Lower lobe of right lung (tissue), 2 donors: Measurements from ENCODE around the gene ANKRD11. TPM values are rescaled to one million over a fixed set of nuclear protein-coding genes. Genes with fewer than 3 reads are reported as not detected.

ENCODE experiments used
- ATAC-seq, 2 donors: fragments of 200-7000 bp; cut with Tn5 transposase; one replicate each; pipeline ENCODE4 v1.9.1; 2020 to 2022; ENCODE audit warnings: mild to moderate bottlenecking in 2 of 2, moderate library complexity in 2 of 2
- DNase-seq: peaks from one replicate; pipeline ENCODE4 v3.0.0-alpha.2; 2020
- H3K27ac ChIP-seq: fragments of 200-600 bp; one replicate; pipeline ENCODE4 v1.8.0; 2022
- H3K27me3 ChIP-seq: fragments of 200-600 bp; one replicate; pipeline ENCODE4 v1.8.0; 2022; ENCODE audit warnings: low read depth
- H3K36me3 ChIP-seq: fragments of 200-600 bp; one replicate; pipeline ENCODE4 v1.8.0; 2022; ENCODE audit warnings: mild to moderate bottlenecking
- H3K4me1 ChIP-seq: fragments of 200-600 bp; one replicate; pipeline ENCODE4 v1.8.0; 2022
- H3K4me3 ChIP-seq: fragments of 200-600 bp; one replicate; pipeline ENCODE4 v1.8.0; 2022; ENCODE audit warnings: mild to moderate bottlenecking
- H3K9me3 ChIP-seq: fragments of 200-600 bp; one replicate; pipeline ENCODE4 v1.8.0; 2022
- CTCF ChIP-seq: fragments of 200-600 bp; IDR thresholded peaks from one replicate; pipeline ENCODE4 v1.8.0; 2022; ENCODE audit warnings: antibody characterized with exemption, mild to moderate bottlenecking
- intact Hi-C: fragments of 100-400 bp; cut with DNase I; formaldehyde crosslinking; loops from one replicate; pipeline ENCODE4 v1.11.0; 2022
- total RNA-seq: library from RNA; stranded (reverse); fragmentation: NEBNext Ultra II Directional; extraction: Animal tissue kit (Norgen Biotek cat#: 25700); gene quantifications from one replicate; pipeline ENCODE4 v1.2.1, GENCODE V29; 2021
- donor health status: DM: no; HTN: yes; CAD: no; lungs with severe emphysema.

Gene ANKRD11
- total RNA-seq, 1 donor from 2014 or later, result 127 TPM

GRCh38 chr16:89491238-89491869 is 993 bp upstream of the ANKRD11 start:
- intact Hi-C loops, result no loop called here
- DNase-seq, result no peak

GRCh38 chr16:89489898-89490438 is 393 bp downstream of the ANKRD11 start:
- no peak for ATAC-seq
- Histone ChIP-seq H3K36me3 (no peaks in the 10 kb centered on the region), H3K4me3 (peak overlapping the region; percentile 79), H3K4me1 (peaks cover 55% of the 10 kb centered on the region), H3K9me3 (no peaks in the 10 kb centered on the region), H3K27ac (peak overlapping the region; percentile 97), H3K27me3 (no peaks in the 10 kb centered on the region)
- DNase-seq, result peak; percentile 52
- no peak for TF ChIP-seq CTCF
- intact Hi-C loops, result no loop called here

More at GRCh38 chr16:89491238-89491869, 993 bp upstream of the ANKRD11 start:
- H3K9me3 ChIP-seq, result no peaks in the 10 kb centered on the region
- peak overlapping the region; percentile 97 for H3K27ac ChIP-seq
- H3K27me3 ChIP-seq, result no peaks in the 10 kb centered on the region
- TF ChIP-seq CTCF, result no peak
- H3K36me3 ChIP-seq, result no peaks in the 10 kb centered on the region
- peak overlapping the region; percentile 79 for H3K4me3 ChIP-seq
- H3K4me1 ChIP-seq, result peaks cover 41% of the 10 kb centered on the region
- ATAC-seq, result no peak

- DNase-seq (peak; percentile 91), ATAC-seq (peak; percentile 55 to 80)
- Histone ChIP-seq H3K9me3 (no peaks in the 10 kb centered on the region), H3K27ac (peak overlapping the region; percentile 97), H3K36me3 (no peaks in the 10 kb centered on the region), H3K4me3 (peak overlapping the region; percentile 79), H3K4me1 (peaks cover 62% of the 10 kb centered on the region), H3K27me3 (no peaks in the 10 kb centered on the region)
- TF ChIP-seq CTCF, result peak; percentile 34
- intact Hi-C loops, result no loop called here
Observed at GRCh38 chr16:89489040-89489897, 1.1 kb downstream of the ANKRD11 start.

- DNase-seq (no peak), ATAC-seq (no peak)
- Histone ChIP-seq H3K9me3 (no peaks in the 10 kb centered on the region), H3K4me3 (no peak overlapping the region), H3K27ac (no peak overlapping the region), H3K36me3 (no peaks in the 10 kb centered on the region), H3K27me3 (no peaks in the 10 kb centered on the region), H3K4me1 (peaks cover 82% of the 10 kb centered on the region)
- intact Hi-C loops, result no loop called here
- TF ChIP-seq CTCF, result no peak
Observed at GRCh38 chr16:89485701-89486246, 4.6 kb downstream of the ANKRD11 start.

- ATAC-seq (no peak), DNase-seq (no peak)
- no peak for TF ChIP-seq CTCF
- no peaks in the 10 kb centered on the region for H3K36me3 ChIP-seq
- peaks cover 89% of the 10 kb centered on the region for H3K4me1 ChIP-seq
- H3K4me3 ChIP-seq, result no peak overlapping the region
- intact Hi-C loops, result no loop called here
- H3K27me3 ChIP-seq, result no peaks in the 10 kb centered on the region
- H3K27ac ChIP-seq, result no peak overlapping the region
- H3K9me3 ChIP-seq, result no peaks in the 10 kb centered on the region
Observed at GRCh38 chr16:89484923-89485679, 5.3 kb downstream of the ANKRD11 start.
